Muscle of leg (tissue), 11 donors: Measurements from ENCODE around the gene AGTR1. TPM values are rescaled to one million over a fixed set of nuclear protein-coding genes. Genes with fewer than 3 reads are reported as not detected.

Experiments
- DNase-seq: peaks from one replicate; pipeline ENCODE4 v3.0.0; 2013
- H3K27ac ChIP-seq: one replicate; pipeline ENCODE4 v1.5.1; 2013; ENCODE audit warnings: mild to moderate bottlenecking, low read length, control low read depth
- H3K27me3 ChIP-seq: one replicate; pipeline ENCODE4 v1.6.1; 2013; ENCODE audit warnings: low read length; ENCODE audit not compliant: control insufficient read depth, insufficient read depth
- H3K36me3 ChIP-seq: one replicate; pipeline ENCODE4 v1.6.1; 2013; ENCODE audit warnings: low read length; ENCODE audit not compliant: control insufficient read depth, insufficient read depth
- H3K4me1 ChIP-seq: one replicate; pipeline ENCODE4 v1.6.1; 2013; ENCODE audit warnings: low read length; ENCODE audit not compliant: control insufficient read depth, insufficient read depth
- H3K4me3 ChIP-seq: one replicate; pipeline ENCODE4 v1.5.1; 2013; ENCODE audit warnings: low read length, control low read depth
- H3K9me3 ChIP-seq: replicated peaks from 2 replicates; pipeline ENCODE4 v1.6.1; 2013; ENCODE audit warnings: low read depth, low read length; ENCODE audit not compliant: control insufficient read depth
- WGBS: methylation state at CpG from one replicate; pipeline ENCODE4 v1.1.5; 2013; ENCODE audit warnings: missing lambda C conversion rate; ENCODE audit not compliant: insufficient coverage; 5-methylcytosine and 5-hydroxymethylcytosine counted together
- polyA plus RNA-seq, 8 donors: library from polyadenylated mRNA; unstranded; fragments of 120-200 nt; gene quantifications; one replicate each; pipeline versions ENCODE4 v1.2.1 to v1.2.3, GENCODE V29; 2013; ENCODE audit warnings: inconsistent platforms in 1 of 8, low replicate concordance in 1 of 8; ENCODE audit not compliant: insufficient read length in 8 of 8, insufficient read depth in 1 of 8
- total RNA-seq: library from RNA; stranded (reverse); fragments of 120-200 nt; gene quantifications from one replicate; pipeline ENCODE4 v1.2.4, GENCODE V29; 2013

The AGTR1 gene
- total and polyA plus RNA-seq, 9 donors = 20.2 to 30.7 (median 22.8) TPM

DNA sequence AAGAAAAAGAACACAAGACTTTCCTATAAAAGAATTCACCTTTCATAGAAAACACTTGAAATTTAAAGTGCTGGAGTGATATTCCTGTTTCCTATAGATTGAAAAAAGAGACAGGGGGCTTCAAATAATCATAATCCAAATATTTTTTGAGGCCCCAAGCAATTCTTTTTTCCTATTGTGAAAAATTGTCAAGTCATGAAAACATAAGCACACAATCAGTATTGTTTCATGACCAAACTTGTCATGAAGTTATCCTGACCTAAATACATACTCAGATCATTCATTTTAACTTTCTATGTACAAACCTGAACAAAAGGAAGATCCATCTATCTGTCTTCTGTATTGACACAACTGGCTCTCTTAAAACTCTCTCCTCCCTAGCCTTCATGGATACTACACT is 57.9 kb downstream of the AGTR1 start:
- H3K36me3 ChIP-seq = no peaks in the 10 kb centered on the region
- DNase-seq = no peak
- no peaks in the 10 kb centered on the region for H3K9me3 ChIP-seq
- no peak overlapping the region for H3K4me3 ChIP-seq
- no peaks in the 10 kb centered on the region for H3K27me3 ChIP-seq
- H3K4me1 ChIP-seq = peaks cover 6% of the 10 kb centered on the region
- no peak overlapping the region for H3K27ac ChIP-seq

DNA sequence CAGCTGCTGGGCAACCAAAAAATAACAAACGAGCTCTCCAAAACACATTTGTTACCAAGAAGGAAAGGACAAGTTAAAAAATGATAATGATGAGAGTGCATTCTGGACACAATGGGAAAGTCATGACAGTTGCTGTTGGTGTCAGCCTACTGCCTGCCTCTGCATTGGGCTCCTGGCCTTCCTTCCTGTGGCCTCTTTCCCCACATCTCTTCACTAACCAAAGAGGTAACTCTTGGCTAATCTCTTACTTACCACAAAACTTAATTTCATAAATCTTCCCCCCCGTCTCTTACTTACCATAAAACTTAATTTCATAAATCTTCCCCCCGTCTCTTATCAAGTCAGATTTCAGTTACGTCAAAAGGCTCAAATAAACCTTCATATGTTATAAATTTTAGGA is 58.6 kb downstream of the AGTR1 start:
- no peaks in the 10 kb centered on the region for H3K9me3 ChIP-seq
- H3K27me3 ChIP-seq = no peaks in the 10 kb centered on the region
- H3K36me3 ChIP-seq = no peaks in the 10 kb centered on the region
- H3K4me1 ChIP-seq = peaks cover 6% of the 10 kb centered on the region
- no CpG with 5 or more reads among the region's 4 CpGs for WGBS
- no peak overlapping the region for H3K4me3 ChIP-seq
- no peak overlapping the region for H3K27ac ChIP-seq
- DNase-seq = no peak

DNA sequence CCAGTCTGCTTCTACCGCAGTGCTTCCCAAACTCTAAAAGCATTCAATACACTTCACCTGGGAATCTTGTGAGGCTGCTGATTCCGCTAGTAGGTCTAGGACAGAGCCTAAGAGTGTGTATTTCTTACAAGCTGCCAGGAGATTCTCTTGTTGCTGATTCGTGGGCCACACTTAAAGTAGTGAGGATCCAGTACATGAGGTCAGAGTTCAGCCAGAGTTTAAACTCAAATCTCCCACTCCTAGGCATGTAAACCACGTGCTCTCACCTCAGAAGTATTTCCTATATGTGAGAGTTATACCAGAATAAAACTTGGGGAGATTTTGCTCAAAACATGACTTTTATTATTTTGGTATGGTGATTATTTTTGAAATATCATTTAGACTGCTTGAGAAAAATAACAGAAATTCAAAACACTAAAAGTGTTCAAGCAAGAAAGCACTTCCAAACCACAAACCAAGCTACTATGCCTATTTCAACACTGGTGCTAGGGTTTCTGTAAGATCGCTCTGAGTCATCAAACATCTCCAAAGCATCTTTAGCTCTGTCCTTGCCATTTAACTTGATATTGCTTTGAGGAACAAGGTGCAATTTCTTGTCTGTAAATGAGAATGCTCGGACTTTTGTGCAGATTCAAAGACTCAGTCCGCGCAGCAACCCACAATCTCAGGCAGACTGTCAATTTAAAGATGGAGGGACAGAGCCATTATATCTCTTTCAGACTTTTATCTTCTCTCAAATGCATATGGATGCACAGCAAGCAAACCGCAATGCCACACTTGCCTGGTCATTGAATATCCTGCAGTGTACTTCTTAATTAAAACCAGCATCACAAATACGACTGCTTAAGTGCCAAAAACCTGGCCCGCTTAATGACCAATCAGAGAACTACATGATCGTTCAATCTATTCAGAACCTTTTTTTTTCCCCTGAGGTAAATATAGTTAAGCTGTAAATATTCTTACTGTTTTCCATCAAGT is 59.8 kb downstream of the AGTR1 start:
- H3K27ac ChIP-seq = no peak overlapping the region
- no peaks in the 10 kb centered on the region for H3K27me3 ChIP-seq
- no peaks in the 10 kb centered on the region for H3K36me3 ChIP-seq
- H3K4me3 ChIP-seq = no peak overlapping the region
- DNase-seq = peak; percentile 31
- peaks cover 6% of the 10 kb centered on the region for H3K4me1 ChIP-seq
- WGBS = 57% methylated on average over 1 of the region's 12 CpGs
- no peaks in the 10 kb centered on the region for H3K9me3 ChIP-seq

DNA sequence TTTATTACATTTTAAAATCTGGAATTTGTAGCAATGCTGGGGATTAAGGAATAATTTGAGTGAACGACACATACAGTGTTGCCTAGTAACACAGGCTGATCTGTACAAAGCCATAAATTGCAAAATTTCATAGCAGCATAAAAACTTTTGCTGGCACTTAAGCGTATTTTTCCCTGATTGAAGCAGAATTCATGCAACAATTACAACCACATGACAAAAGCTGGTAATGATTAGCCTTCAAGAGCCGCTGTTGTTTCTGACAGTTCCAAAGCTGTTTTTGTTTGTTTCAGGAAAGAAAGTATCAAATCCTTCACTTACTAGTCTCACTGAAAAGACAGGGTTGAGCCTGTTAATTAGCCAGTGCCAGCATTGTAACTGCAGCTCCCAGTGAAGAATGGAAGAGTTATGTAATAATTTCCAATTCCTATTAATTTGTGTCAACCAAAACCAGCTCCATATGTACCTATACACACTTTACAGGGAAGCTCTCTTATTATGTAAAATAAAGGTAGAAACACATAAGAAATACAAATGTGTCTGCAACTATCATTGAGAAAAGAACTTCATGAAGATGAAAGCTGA is 60.7 kb downstream of the AGTR1 start:
- Histone ChIP-seq H3K4me1 (peaks cover 6% of the 10 kb centered on the region), H3K36me3 (no peaks in the 10 kb centered on the region), H3K9me3 (no peaks in the 10 kb centered on the region), H3K27me3 (no peaks in the 10 kb centered on the region), H3K27ac (no peak overlapping the region), H3K4me3 (no peak overlapping the region)
- DNase-seq = peak; percentile 79
- no CpG with 5 or more reads among the region's 3 CpGs for WGBS

DNA sequence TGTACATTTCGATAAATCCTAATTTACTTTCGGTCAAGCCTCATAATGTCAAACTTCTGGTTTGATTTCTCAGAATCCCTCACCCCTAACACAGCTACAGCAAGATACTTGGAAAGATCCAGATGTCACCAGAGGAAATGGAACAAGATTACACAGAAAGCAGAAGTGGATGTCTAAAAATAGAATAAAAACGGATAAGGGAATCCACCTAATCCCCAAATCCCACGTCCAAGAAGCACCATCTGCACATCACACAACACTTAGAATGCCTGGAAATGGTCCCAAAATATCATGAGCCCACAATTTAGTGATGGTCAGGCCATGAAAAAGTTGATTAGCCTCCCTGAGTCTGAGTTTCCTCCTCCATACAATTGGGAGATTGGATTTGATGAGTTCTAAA is 61.7 kb downstream of the AGTR1 start:
- Histone ChIP-seq H3K36me3 (no peaks in the 10 kb centered on the region), H3K27me3 (no peaks in the 10 kb centered on the region), H3K27ac (no peak overlapping the region), H3K4me1 (peaks cover 6% of the 10 kb centered on the region), H3K9me3 (no peaks in the 10 kb centered on the region), H3K4me3 (no peak overlapping the region)
- WGBS = no CpG with 5 or more reads among the region's 4 CpGs
- peak; percentile 52 for DNase-seq

DNA sequence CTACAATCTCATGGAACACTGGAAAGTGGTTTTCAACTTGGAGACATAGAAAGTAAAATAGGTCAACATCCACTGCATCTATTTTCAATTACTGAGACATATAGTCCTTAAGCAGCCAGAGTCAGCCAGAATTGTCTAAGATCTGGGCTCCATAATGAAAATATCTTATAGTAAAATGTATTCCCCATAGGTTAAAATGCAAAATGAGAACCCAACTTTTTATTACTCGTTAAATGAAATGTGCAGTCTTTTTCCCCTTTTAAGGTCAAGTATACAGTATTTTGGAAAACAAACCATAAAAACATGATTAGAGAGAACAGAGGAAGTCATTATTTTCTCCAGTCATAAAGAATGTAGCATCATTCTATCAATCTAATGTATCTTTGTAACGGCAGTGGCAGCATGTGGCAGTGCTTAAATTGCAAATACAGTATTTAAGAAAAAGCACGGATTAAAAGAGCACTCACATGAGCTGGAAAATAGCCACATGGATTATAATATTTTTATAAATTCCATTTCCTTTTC is 65.5 kb downstream of the AGTR1 start:
- Histone ChIP-seq H3K4me1 (no peaks in the 10 kb centered on the region), H3K4me3 (no peak overlapping the region), H3K9me3 (no peaks in the 10 kb centered on the region), H3K27me3 (no peaks in the 10 kb centered on the region), H3K27ac (peak overlapping the region; percentile 38), H3K36me3 (no peaks in the 10 kb centered on the region)
- no CpG with 5 or more reads among the region's 3 CpGs for WGBS
- DNase-seq = peak; percentile 75

DNA sequence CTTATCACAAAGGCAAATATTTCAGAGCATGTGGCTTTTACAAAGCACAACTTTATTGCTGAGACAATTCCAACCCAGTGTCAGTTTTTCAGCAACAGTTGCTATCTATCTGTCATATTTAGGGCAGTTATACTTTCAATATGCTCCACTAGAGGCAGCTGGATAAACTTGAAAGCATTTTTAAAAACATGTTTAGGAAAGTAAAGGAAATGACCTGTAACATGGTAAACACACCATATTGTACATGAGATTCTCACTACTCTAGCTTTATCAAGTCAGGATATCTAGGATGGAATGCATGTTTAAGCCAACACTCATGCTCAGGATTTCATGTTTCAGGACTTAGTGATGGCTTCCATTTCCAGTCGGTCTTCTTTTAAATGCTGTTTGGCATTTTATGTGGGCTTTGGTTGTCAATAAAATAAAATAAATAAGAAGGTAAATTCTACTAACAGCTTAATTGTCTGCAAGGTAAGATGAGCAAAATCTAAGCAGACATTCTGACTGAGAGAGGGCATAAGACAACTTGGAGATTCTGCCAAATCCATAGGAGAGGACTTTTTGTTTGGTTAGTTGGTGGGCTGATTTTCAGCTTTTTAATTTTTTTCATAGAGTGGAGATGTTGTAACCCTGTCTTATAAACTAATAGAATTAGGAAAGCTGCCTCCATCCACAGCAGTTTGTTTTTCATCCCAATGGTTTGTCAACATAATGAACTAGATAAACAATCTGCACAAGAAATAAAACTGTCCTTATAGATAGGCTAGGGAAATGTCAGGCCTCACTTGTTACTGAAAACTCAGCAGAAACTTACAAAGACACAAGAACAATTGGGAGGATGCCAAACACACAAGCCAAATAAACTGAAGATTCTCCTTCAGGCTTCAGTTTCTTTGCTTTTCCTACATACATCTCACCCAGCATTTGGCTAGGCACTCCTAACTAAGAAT is 66.6 kb downstream of the AGTR1 start:
- peak; percentile 87 for DNase-seq
- no peaks in the 10 kb centered on the region for H3K36me3 ChIP-seq
- H3K9me3 ChIP-seq = no peaks in the 10 kb centered on the region
- no peaks in the 10 kb centered on the region for H3K4me1 ChIP-seq
- no peak overlapping the region for H3K4me3 ChIP-seq
- no CpG with 5 or more reads among the region's 1 CpG for WGBS
- peak overlapping the region; percentile 10 for H3K27ac ChIP-seq
- H3K27me3 ChIP-seq = no peaks in the 10 kb centered on the region

DNA sequence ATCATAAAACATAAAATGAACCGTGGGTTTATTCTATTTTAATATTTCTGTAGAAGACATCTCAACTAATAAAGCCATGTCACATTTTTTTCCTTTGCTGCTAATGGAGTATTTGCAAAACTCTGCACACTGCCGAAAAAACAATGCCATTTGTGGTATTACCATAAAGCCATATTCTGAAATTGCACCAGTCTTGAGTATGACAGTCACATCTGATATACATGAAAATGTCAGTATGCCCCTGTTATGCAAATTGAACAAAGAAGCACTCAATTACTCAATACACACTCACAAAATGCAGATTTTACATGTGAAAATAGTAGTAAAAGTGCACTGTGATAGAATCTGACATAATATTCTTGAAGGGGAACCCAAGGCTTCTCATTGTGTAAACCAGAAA is 74.7 kb downstream of the AGTR1 start:
- Histone ChIP-seq H3K9me3 (no peaks in the 10 kb centered on the region), H3K4me1 (no peaks in the 10 kb centered on the region), H3K27me3 (no peaks in the 10 kb centered on the region), H3K27ac (no peak overlapping the region), H3K36me3 (no peaks in the 10 kb centered on the region), H3K4me3 (no peak overlapping the region)
- no CpG with 5 or more reads among the region's 2 CpGs for WGBS
- DNase-seq = no peak

DNA sequence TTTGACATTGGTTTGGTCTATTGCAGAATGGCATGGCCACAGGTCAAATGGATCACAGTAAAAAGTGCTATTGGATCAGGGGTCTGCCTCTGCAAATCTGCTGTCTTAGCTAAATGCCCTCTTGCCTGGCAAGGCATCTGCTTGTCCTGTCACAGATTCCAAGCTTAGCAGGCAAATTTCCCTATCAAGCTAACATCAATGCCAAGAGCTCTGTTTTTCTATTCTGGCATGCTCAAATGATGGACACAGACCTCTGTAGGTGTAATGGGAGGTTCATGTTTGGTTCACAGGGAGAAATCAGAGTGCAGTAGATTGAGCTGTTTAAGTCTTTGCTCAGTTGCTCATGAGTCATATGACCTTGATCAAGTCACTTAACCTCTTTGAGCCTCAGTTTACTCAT is 75.1 kb downstream of the AGTR1 start:
- no peak overlapping the region for H3K27ac ChIP-seq
- H3K9me3 ChIP-seq = no peaks in the 10 kb centered on the region
- DNase-seq = no peak
- no peaks in the 10 kb centered on the region for H3K36me3 ChIP-seq
- no peak overlapping the region for H3K4me3 ChIP-seq
- no peaks in the 10 kb centered on the region for H3K4me1 ChIP-seq
- no peaks in the 10 kb centered on the region for H3K27me3 ChIP-seq

DNA sequence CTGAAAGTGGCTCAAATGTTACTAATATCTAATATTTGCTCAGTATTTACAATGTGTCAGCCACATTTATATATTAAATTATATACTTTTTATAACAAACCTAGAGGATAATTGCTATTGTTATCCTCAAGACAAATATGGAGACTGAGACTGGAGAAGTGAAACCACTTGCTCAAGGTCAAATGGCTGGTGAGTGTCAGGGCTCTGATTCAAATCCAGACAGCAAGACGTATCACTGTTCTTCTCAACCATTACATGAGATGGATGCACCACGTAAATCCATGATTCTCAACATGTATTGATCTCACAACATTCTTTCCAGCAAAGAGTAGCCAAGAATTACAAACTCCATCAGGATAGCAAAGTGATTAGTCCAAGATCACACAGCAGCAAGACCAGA is 76.1 kb downstream of the AGTR1 start:
- Histone ChIP-seq H3K36me3 (no peaks in the 10 kb centered on the region), H3K27ac (no peak overlapping the region), H3K4me1 (no peaks in the 10 kb centered on the region), H3K27me3 (no peaks in the 10 kb centered on the region), H3K4me3 (no peak overlapping the region), H3K9me3 (no peaks in the 10 kb centered on the region)
- WGBS = 76% methylated on average over 2 of the region's 2 CpGs
- no peak for DNase-seq
